SJCRH30 (cell line): ENCODE results near the gene BICDL1. TPM values are rescaled to one million over a fixed set of nuclear protein-coding genes. Genes with fewer than 3 reads are reported as not detected.
"Not testable (repeated sequence)": the region's sequence is repeated elsewhere in the genome, so short reads cannot be mapped to it uniquely, and the experiment has no call there.

ENCODE experiments used
- DNase-seq, 2 experiments: peaks; one replicate each; pipeline ENCODE4 v3.0.0-alpha.2; 2015 to 2020
- H3K27ac ChIP-seq: fragments of 250-450 bp; sonication (Bioruptor Pico); 2 replicates; pipeline ENCODE4 v1.5.1; 2020; ENCODE audit warnings: mild to moderate bottlenecking, moderate library complexity
- H3K27me3 ChIP-seq: fragments of 250-450 bp; sonication (Bioruptor Pico); 2 replicates; pipeline ENCODE4 v1.5.1; 2020; ENCODE audit warnings: mild to moderate bottlenecking, moderate library complexity
- H3K36me3 ChIP-seq: fragments of 250-450 bp; sonication (Bioruptor Pico); 2 replicates; pipeline ENCODE4 v1.5.1; 2020; ENCODE audit warnings: mild to moderate bottlenecking, moderate library complexity
- H3K4me1 ChIP-seq: fragments of 250-450 bp; sonication (Bioruptor Pico); 2 replicates; pipeline ENCODE4 v1.5.1; 2020; ENCODE audit warnings: mild to moderate bottlenecking, moderate library complexity
- H3K4me3 ChIP-seq: fragments of 250-450 bp; sonication (Bioruptor Pico); 2 replicates; pipeline ENCODE4 v1.5.1; 2020; ENCODE audit warnings: mild to moderate bottlenecking, moderate library complexity
- H3K9me3 ChIP-seq: fragments of 250-450 bp; sonication (Bioruptor Pico); replicated peaks from 2 replicates; pipeline ENCODE4 v1.5.1; 2020; ENCODE audit warnings: mild to moderate bottlenecking, moderate library complexity
- total RNA-seq: library from RNA; depleted of rRNA; stranded (reverse); fragments of >200 nt; shearing (Covaris generic); gene quantifications from 2 replicates; pipeline ENCODE4 v1.2.3, GENCODE V29; 2014

BICDL1 gene
- total RNA-seq, 1 experiment from 2014 or later: not detected

DNA sequence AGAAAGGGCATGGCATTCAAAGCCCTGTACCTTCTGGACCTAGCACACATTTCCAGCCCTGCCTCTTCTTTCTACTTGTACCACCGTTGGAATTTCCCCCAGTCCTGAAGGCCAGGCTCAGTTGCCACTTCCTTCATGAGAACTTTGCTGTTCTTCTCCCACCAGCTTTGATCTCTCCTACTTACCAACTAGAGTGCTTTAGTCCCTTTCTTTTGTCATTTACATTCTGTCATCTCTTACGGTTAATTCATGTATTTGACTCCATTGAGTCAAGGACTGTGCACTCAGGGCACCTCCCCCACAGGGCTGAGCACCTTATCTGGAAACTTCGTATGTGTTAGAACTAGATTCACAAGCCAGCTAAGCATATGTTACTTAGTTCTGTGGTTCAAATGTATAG lies 26.3 kb downstream of the BICDL1 start:
- no peaks in the 10 kb centered on the region for H3K36me3 ChIP-seq
- H3K4me3 ChIP-seq: no peak overlapping the region
- H3K9me3 ChIP-seq: no peaks in the 10 kb centered on the region
- H3K27me3 ChIP-seq: 0 out of 2 replicates have a peak, but pooled peaks cover 3% of the 10 kb centered on the region
- no peak for DNase-seq
- H3K4me1 ChIP-seq: no peaks in the 10 kb centered on the region
- no peak overlapping the region for H3K27ac ChIP-seq

DNA sequence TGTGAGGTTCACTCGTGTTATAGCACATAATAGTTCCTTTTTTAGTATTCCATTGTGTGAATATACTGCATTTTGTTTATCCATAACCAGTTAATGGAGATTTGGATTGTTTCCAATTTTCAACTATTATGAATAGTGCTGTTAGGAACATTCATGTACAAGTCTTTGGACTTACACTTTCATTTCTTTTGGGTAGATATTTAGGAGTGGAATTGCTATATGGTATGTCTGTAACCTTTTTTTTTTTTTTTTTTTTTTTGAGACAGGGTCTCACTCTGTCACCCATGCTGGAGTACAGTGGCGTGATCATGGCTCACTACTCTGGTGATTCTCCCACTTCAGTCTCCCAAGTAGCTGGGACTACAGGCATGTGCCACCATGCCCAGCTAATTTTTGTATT lies 27.2 kb downstream of the BICDL1 start:
- not testable (repeated sequence) for H3K4me3 ChIP-seq, H3K9me3 ChIP-seq, H3K27me3 ChIP-seq, H3K4me1 ChIP-seq, H3K27ac ChIP-seq, DNase-seq, H3K36me3 ChIP-seq

DNA sequence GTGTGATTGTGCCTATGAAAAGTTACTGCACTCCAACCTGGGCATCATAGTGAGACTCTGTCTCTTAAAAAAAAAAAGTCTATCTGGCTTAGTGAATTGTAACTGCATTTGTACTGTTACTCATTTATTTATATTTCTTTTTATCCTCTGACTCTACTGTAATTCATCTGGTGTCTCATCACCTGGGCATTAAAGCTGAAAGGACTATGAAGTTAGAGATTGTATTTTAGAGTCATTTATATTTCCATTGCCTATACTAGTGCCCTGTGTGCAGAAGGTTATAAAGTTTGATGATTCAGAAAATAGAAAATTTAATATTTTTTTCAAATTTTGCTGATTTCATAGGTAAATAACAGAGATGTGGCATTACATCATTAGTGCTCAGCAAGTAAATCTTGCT lies 30.2 kb downstream of the BICDL1 start:
- H3K9me3 ChIP-seq: no peaks in the 10 kb centered on the region

DNA sequence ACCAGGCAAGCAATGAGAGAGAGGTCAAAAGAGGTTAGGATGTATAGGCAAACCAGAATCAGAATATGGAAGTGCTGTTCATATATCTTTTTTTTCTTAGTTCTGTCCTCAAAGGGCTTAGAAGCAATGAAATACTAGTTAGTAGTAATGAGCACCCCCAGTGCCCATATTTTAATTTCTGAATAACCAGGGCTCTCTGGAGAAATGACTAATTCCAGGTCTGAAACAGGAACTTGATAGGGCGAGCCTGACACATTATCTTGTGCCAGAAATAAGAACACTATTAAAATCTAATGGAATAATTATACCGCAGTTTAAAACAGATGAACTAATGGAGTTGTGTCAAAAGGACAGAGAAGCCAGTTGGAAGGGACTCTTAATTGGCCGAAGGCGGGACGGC lies 30.9 kb downstream of the BICDL1 start:
- H3K36me3 ChIP-seq: no peaks in the 10 kb centered on the region
- H3K27me3 ChIP-seq: 0 out of 2 replicates have a peak, but pooled peaks cover 3% of the 10 kb centered on the region
- H3K27ac ChIP-seq: no peak overlapping the region
- DNase-seq: no peak
- H3K4me1 ChIP-seq: no peaks in the 10 kb centered on the region
- no peaks in the 10 kb centered on the region for H3K9me3 ChIP-seq
- H3K4me3 ChIP-seq: no peak overlapping the region

More for the DNA sequence above, 30.2 kb downstream of the BICDL1 start:
- Histone ChIP-seq H3K36me3 (no peaks in the 10 kb centered on the region), H3K4me1 (no peaks in the 10 kb centered on the region), H3K27me3 (0 out of 2 replicates have a peak, but pooled peaks cover 3% of the 10 kb centered on the region), H3K4me3 (no peak overlapping the region), H3K27ac (no peak overlapping the region)
- no peak for DNase-seq

DNA sequence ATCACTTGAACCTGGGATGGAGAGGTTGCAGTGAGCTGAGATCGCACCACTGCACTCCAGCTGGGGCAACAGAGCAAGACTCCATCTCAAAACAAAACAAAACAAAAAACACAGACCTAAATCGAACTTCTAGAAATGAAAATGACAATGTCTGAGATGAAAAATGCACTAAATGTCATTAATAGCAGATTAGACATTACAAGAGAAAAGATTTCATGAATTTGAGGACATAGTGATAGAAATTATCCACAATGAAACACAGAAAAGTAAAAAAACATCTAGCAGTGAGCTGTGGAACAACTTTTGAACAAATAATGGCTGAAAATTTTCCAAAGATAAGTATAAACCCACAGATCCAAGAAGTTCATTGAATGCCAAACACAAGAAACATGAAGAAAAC lies 35.2 kb downstream of the BICDL1 start:
- H3K36me3 ChIP-seq: no peaks in the 10 kb centered on the region
- no peak for DNase-seq
- no peaks in the 10 kb centered on the region for H3K27me3 ChIP-seq
- H3K4me3 ChIP-seq: no peak overlapping the region
- no peaks in the 10 kb centered on the region for H3K9me3 ChIP-seq
- no peak overlapping the region for H3K27ac ChIP-seq
- H3K4me1 ChIP-seq: no peaks in the 10 kb centered on the region

DNA sequence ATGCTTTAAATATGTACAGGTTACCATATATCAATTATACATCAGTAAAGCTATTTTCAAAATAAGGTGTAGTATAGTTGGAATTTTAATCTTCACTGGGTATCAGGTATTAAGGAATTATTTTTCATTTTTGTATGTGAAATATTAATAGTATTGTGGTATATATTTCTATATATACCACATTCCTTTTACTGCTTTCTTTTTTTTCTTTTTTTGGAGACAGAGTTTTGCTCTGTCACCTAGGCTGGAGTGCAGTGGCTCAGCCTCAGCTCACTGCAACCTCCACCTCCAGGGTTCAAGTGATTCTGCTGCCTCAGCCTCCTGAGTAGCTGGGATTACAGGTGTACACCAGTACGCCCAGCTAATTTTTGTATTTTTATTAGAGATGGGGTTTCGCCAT lies 36.6 kb downstream of the BICDL1 start:
- no peak overlapping the region for H3K4me3 ChIP-seq
- H3K27me3 ChIP-seq: no peaks in the 10 kb centered on the region
- H3K27ac ChIP-seq: no peak overlapping the region
- H3K9me3 ChIP-seq: no peaks in the 10 kb centered on the region
- DNase-seq: no peak
- H3K36me3 ChIP-seq: no peaks in the 10 kb centered on the region
- no peaks in the 10 kb centered on the region for H3K4me1 ChIP-seq

DNA sequence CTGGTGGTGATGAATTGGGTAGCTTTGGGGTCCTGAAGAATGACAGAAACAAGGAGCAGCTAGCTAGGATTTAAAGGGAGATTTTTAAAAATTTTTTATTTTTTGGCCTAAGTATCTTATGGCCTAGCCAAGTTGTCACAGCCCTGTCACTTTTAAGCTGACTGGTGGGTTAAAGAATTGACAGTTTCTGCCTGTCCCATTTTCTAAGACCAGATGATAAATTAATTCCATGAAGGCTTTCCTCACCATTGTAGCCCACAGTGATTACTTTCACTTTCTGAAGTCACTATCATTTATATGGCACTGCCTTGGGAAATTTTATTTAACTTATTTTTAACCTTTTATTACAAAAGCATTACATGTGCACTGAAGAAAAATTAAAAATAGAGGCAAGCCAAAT lies 43.2 kb downstream of the BICDL1 start:
- DNase-seq: no peak
- H3K9me3 ChIP-seq: no peaks in the 10 kb centered on the region
- H3K36me3 ChIP-seq: no peaks in the 10 kb centered on the region
- H3K4me1 ChIP-seq: no peaks in the 10 kb centered on the region
- H3K27me3 ChIP-seq: no peaks in the 10 kb centered on the region
- no peak overlapping the region for H3K4me3 ChIP-seq
- H3K27ac ChIP-seq: no peak overlapping the region

DNA sequence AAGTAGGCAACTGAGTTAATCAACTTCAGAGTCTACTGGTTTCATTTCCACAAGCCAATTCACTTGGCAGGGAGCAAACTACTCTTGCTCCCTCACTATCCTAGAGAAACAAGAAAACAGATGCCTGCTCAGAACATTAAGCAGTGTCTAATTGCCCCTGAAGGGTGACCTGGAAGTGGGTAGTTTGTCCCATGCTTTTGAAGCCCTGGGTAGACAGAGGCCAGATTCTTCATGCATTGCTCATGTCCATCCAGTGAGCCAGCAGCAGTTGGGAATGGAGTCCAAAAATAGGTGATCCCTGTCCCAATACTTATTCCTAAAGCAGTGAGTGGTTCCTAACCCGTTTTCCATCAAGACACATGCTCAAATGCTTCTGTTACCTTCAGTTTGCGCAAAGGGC lies 48.8 kb downstream of the BICDL1 start:
- DNase-seq: no peak
- Histone ChIP-seq H3K27me3 (no peaks in the 10 kb centered on the region), H3K36me3 (no peaks in the 10 kb centered on the region), H3K4me3 (no peak overlapping the region), H3K27ac (no peak overlapping the region), H3K9me3 (no peaks in the 10 kb centered on the region), H3K4me1 (no peaks in the 10 kb centered on the region)

DNA sequence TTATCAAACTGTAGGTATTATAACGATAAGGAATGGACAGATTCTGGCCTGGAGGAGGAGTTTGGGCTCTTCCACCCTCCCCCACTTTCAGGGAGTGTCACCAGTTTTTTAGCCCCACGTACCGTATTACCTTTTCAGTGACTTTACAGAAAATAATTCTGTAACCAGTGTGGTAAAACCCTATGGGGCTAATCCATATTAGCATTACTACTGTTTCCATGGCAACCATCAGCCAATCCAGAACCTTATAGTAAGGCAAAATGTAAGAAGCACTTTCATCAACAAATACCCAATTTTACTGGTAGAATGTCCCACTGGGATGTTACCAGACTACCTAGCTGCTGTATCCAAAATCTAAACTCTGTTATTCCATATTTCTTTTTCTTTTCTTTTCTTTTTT lies 50.7 kb downstream of the BICDL1 start:
- DNase-seq: no peak
- Histone ChIP-seq H3K9me3 (no peaks in the 10 kb centered on the region), H3K27me3 (no peaks in the 10 kb centered on the region), H3K4me1 (no peaks in the 10 kb centered on the region), H3K4me3 (no peak overlapping the region), H3K36me3 (no peaks in the 10 kb centered on the region), H3K27ac (no peak overlapping the region)

DNA sequence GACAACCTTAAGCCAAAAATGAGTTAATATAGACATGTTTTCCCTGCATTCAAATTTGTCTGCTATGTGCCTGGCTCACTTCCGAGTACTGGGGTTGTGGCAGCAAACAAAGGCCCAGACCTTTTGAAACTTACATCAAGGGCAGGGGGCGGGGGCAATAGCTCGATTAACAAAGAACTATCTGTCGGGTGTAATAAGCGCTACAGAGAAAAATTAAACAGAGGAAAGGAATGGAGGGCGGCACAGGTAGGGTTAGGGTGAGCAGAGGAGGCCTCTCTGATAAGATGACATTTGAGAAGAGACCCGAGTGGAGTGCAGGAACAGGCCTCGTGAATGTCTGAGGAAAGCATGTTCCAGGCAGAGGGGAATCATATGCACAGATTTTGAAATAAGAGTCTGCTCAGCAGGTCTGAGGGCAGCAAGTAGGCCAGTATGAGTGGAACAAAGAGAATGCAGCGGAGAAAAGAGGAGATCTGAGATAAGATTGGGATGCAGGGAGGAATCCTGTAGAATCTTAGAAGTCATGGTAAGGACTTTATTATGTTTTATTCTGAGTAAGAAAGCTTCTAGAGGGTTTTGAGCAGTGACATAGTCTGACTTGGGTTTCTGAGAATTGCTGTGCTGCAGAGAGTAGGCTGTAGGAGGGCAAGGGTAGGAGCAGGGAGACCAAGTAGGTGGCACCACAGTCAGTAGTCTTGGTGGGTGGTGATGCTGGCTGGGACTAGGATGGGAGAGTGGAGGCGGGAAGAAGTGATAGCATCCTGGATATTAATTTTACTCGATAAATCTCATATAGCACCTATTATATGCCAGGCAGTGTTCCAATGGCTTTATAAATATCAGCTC lies 52.6 kb downstream of the BICDL1 start:
- Histone ChIP-seq H3K4me3 (no peak overlapping the region), H3K36me3 (no peaks in the 10 kb centered on the region), H3K27ac (no peak overlapping the region), H3K9me3 (no peaks in the 10 kb centered on the region), H3K4me1 (no peaks in the 10 kb centered on the region), H3K27me3 (no peaks in the 10 kb centered on the region)
- no peak for DNase-seq

DNA sequence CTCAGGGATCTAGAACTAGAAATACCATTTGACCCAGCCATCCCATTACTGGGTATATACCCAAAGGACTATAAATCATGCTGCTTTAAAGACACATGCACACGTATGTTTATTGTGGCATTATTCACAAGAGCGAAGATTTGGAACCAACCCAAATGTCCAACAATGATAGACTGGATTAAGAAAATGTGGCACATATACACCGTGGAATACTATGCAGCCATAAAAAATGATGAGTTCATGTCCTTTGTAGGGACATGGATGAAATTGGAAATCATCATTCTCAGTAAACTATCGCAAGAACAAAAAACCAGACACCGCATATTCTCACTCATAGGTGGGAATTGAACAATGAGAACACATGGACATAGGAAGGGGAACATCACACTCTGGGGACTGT lies 56.3 kb downstream of the BICDL1 start:
- not testable (repeated sequence) for DNase-seq, H3K27ac ChIP-seq, H3K36me3 ChIP-seq, H3K4me1 ChIP-seq, H3K9me3 ChIP-seq, H3K4me3 ChIP-seq, H3K27me3 ChIP-seq

DNA sequence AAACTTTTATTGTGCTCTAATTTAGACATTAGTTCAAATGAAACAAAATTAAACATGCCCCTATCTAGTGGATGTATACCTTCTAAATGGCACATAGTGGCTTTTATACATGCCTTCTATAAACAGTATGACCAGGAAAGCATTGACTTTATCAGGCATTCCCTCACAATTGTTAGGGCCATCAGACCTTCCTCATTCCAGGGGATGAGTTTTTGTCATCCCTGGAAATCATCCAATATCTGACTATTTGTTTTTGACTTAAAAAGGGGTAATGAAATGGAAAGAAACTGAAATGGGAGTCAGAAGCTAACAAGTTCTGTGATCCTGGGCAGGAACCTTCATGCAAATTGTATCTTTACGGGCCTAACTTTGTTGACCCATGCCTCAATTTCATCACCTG lies 58.0 kb downstream of the BICDL1 start:
- H3K27ac ChIP-seq: no peak overlapping the region
- H3K4me3 ChIP-seq: no peak overlapping the region
- no peak for DNase-seq
- H3K9me3 ChIP-seq: no peaks in the 10 kb centered on the region
- H3K27me3 ChIP-seq: no peaks in the 10 kb centered on the region
- no peaks in the 10 kb centered on the region for H3K36me3 ChIP-seq
- H3K4me1 ChIP-seq: no peaks in the 10 kb centered on the region

DNA sequence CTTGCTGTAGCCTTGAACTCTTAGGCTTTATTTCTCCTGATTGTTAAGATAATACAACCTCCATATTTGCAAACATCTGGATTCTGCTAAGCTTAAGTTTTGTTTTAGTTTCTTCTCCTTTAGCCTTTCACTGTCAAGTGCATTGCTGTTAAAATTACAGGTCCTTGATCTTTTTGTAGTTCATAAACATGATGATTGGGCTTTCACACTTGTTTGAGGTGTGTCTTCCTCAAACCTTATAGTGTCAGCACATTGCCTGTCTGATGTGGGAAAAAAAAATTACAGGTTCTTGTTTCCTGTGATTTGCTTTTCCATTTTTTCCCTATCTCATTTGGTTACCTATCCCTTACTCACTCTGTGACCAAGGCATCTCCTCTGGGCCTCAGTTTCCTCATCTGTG lies 59.2 kb downstream of the BICDL1 start:
- no peak for DNase-seq
- Histone ChIP-seq H3K4me3 (no peak overlapping the region), H3K4me1 (no peaks in the 10 kb centered on the region), H3K9me3 (no peaks in the 10 kb centered on the region), H3K27ac (no peak overlapping the region), H3K27me3 (no peaks in the 10 kb centered on the region), H3K36me3 (no peaks in the 10 kb centered on the region)

DNA sequence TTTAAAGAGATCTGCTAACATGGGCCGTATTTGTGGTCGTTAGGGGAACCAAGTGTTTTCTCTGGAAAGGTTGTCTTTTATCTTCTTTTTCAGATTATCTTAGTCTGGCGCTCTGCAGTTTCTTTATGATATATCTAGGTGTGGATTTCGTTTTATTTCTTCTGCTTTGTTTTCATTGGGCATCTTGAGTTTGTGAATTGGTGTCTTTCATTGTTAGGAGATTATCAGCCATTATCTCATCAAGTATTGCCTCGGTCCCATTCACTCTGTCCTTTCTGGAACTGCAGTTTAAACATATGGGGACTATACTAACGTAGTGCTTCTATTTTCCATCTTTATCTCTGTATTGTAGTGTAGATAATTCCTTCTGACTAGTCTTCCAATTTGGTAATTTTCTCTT lies 60.4 kb downstream of the BICDL1 start:
- Histone ChIP-seq H3K4me3 (no peak overlapping the region), H3K27me3 (no peaks in the 10 kb centered on the region), H3K36me3 (no peaks in the 10 kb centered on the region), H3K27ac (no peak overlapping the region), H3K9me3 (no peaks in the 10 kb centered on the region), H3K4me1 (no peaks in the 10 kb centered on the region)
- DNase-seq: no peak

DNA sequence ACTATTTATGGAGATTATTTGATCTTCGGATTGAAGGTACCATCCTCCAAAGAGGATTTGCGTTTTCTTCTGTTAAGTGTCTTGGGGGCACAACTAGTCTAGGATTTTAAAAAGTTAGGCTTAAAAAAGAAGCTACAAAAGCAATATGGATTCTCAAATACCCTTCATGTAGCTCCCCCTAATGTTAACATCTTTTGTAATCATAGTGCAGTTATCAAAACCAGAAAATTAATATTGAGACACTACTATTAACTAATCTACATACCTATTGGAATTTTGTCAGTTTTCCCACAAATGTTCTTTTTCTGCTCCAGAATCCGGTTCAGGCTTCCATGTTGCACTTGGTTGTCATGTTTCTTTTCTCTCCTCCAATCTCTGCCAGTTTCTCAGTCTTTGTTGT lies 62.5 kb downstream of the BICDL1 start:
- H3K9me3 ChIP-seq: no peaks in the 10 kb centered on the region
- H3K27ac ChIP-seq: no peak overlapping the region
- H3K4me3 ChIP-seq: no peak overlapping the region
- no peak for DNase-seq
- no peaks in the 10 kb centered on the region for H3K36me3 ChIP-seq
- no peaks in the 10 kb centered on the region for H3K4me1 ChIP-seq
- H3K27me3 ChIP-seq: no peaks in the 10 kb centered on the region

DNA sequence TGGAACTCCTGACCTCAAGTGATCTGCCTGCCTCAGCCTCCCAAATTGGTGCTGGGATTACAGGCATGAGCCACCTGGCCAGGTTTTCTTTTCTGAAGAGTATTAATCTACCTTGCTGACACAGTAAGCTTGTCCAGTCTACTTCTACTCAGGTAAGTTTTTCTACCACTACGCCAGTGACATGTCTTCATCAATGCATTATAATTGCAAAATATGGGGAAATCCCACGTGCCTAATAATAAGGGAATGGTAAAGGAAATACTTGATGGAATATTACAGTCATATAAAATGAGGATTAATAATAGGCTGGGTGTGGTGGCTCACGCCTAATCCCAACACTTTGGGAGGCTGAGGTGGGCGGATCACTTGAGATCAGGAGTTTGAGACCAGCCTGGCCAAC lies 65.3 kb downstream of the BICDL1 start:
- Histone ChIP-seq H3K4me1 (no peaks in the 10 kb centered on the region), H3K27ac (no peak overlapping the region), H3K36me3 (no peaks in the 10 kb centered on the region), H3K27me3 (peaks cover 2% of the 10 kb centered on the region; the same call in 1 of the 2 replicates), H3K9me3 (no peaks in the 10 kb centered on the region), H3K4me3 (no peak overlapping the region)
- no peak for DNase-seq
